Measurements from ENCODE around the gene FAM227B.
"Not testable (repeated sequence)": the region's sequence is repeated elsewhere in the genome, so short reads cannot be mapped to it uniquely, and the experiment has no call there.

The FAM227B gene

DNA sequence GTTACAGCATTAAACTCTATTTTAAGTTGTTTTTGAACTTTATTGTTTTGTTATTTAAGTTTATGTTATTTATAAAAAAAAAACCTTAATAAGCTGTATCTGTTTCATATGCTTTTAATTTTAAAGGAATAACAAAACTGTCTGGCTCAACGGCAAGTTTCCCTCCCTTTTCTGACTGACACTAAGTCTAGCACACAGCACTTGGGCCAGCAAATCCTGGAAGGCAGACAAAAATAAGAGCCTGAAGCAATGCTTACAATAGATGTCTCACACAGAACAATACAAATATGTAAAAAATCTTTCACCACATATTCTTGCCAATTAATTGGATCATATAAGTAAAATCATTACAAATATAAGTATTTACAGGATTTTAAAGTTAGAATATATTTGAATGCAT lies 135.2 kb downstream of the FAM227B start:
- DNase-seq = not testable (repeated sequence)

DNA sequence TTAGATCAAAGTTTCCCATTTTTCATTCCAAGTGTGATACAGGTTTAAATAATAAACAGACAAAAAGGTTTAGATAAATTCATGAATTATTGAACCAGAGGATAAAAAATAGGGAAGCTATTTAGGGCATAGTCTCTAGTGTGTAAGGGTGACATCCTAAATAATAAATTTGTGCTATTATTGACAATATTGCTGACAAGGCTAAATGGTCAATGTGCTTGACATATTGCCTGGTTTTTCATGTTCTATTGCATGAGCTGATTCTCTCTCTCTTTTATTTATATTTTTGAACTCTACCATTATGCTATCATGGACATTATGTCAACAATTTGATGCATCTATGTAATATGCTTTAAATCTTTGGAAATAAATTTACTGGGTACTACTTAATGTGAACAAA lies 141.6 kb downstream of the FAM227B start:
- not testable (repeated sequence) for DNase-seq

DNA sequence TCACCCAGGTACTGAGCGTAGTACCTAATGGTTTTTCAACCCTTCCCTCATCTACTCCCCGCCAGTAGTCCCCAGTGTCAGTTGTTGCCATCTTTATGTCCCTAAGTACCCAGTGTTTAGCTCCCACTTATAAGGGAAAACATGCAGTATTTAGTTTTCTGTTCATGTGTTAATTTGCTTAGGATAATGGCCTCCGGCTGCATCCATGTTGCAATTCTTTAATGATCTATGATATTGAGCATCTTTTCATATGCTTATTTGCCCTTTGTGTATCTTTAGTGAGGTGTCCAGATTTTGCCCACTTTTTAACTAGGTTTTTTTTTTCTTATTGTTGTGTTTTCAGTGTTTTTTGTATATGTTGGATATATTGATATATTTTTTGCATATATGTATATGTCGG lies 142.6 kb downstream of the FAM227B start:
- DNase-seq = not testable (repeated sequence)

DNA sequence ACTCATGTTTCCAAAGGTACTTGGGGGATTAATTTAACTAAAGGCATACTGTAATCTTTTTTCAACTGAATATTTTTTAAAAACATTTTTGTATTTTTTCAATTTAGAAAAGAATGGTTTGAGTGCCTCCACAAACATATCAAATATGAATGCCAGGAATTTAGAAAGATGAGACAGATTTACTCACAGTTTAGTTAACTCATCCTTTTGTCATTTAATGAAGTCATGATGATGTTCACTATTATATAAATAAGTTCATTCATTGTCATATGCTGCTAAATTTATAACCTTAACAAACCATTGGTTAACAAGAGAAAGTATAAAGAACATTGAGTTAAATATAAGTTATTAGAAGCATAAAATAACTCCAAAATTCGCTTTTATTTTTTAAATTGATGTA lies 147.6 kb downstream of the FAM227B start:
- no peak for DNase-seq

DNA sequence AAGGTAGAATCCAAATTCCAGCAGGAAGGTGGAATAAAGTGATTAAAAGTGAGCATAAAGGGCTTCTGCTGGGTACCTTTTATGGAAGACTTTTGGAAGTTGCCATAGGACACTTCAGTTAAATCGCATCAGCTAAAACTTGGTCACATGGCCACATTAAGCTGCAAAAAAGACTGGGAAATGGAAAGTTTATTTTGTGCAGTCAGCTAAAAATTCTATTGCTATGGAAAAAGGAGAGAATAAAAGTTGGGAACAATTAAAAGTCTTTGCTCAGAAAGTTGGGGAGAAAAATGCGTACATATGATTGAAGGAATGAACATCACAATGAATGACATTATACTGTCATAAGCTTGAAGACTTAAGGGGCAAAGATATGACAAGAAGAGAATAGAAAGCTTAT lies 148.3 kb downstream of the FAM227B start:
- DNase-seq = no peak

DNA sequence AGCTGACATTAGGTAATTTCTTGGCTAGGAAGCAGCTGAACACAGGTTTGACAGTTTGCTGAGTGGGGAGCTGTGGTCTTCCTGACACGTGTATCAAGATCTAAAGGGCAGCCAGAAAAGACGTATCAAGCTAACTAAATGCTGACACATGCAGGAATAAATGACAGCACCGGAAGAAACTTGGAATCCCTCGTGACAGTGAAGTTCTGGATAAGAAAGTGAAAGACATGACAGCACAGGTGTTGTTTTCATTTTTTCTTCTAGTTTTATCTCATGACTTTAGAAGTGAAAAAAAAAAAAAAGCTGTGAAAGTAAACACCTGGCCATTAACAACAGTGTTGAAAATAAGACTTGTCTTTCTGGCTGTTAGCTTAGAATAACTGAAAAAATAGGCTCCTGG lies 148.9 kb downstream of the FAM227B start:
- no peak for DNase-seq

DNA sequence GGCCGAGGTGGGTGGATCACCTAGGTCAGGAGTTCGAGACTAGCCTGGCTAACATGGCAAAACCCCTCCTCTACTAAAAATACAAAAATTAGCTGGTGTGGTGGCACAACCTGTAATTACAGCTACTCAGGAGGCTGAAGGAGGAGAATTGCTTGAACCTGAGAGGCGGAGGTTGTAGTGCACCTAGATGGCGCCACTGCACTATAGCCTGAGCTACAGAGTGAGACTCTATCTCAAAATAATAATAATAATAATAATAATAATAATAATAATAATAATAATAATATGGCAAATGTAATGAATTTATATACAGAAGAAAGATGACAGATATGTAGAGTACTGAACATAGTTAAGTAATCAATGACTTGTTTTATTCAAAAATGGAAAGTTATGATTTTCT lies 149.4 kb downstream of the FAM227B start:
- not testable (repeated sequence) for DNase-seq

DNA sequence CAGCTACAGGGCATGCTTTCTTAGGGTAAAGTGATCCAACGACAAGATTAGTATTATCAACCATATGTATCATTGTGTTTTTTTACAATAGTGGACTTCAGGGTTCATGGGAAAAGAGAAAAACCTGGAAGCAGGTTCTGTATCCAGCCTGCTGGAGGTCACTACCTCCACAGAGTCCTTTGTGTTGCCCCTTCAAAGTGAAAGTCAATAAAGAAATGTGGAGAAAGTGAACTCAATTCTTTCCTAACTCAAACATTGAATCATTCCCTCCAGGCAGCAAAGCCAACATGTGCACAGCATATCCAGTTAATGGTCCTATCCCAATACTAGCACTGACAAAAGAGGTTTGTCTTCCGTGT lies 152.2 kb downstream of the FAM227B start:
- no peak for DNase-seq

DNA sequence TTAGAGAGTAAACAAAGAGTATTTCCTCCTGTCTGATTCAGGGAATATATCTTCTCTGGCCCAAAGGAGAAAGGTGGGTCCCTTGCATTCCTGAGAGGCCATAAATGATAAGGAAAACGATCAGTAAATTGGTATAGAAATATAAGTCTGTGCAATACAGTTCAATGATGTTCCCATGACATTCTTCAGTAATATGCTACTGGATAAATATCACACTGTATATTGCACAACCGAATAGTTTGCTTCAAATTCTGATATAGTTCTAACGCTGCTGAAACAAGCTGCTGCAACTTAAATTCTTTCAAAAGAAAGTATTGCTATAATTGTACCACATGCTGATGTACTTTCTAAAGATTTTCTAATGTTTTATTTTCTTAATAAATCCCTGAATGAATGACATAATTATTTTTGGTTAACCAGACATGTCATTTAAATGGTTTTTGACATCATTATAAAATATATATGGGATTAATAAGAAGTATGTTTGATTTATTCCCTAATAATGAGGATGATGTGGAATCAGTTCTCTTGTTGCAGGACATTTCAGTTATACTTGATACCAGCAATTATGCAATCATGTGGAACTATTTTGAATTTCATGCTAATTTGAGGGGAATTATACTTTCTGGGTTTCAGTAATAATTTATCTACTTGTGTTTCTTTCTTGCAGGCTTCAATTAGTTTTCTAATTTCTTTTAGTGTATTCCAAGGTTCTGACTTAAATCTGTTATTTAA lies 152.7 kb downstream of the FAM227B start:
- no peak for DNase-seq

DNA sequence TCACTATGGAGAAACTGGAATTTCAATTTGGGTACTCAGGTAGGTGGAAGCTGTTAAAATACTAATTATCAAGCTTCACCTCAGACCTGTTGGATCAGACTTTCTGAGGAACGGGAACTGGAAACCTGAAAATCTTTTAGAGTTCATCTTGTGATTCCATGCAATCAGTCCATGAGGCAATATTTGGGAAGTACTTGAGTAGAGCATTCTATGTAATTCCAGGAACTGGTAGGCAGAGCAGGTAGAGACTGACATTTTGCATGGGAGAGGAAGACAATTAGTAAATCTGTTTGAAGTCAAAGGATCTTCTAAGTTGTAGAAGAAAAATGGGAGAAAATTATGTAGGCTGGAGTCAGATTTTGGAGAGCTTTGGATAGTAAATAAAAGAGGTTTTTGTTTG lies 154.5 kb downstream of the FAM227B start:
- no peak for DNase-seq

DNA sequence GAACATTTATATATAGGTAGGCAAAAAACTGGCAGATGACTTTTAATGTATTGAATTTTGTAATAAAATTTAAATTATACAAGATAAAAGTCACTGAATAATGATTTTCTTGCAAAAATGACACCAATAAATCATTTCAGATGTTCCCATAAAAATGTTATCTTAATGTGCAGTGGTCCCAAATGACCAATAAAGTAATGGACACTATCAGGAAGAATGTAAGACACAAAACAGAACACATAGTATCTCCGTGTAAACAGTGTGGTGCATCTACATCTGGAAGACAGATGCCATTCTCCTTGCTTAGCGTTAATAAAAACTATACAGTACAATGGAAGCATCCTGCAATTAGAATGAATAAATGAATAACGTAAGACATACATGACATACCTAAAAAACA lies 156.1 kb downstream of the FAM227B start:
- DNase-seq = no peak

DNA sequence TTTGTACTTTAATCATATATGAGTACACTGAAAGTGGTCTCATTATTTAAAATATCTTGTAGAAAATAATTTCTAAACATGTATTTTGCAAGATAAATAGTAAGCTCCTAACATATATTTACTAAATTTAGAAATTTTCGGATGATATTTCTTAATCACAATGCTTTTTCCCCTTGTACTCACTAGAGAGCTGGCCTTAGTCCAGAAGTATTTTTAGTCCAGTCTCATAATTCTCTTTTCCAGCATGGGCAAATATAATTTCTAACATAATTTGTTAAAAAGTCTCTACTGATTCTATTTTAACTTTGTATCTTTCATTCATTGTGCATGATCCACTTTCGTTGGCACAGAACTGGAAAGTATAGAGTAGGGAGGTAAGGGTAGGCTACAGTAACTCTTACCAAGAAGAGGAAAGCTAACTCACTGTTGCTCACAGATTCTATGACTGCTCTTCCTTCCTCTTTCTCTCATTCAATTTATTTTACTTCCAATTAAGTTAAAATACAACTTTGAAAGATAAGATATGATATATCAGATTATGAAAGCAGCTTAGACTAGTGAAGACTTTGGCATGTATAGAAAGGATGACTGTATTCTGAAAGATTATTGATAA lies 158.3 kb downstream of the FAM227B start:
- no peak for DNase-seq

DNA sequence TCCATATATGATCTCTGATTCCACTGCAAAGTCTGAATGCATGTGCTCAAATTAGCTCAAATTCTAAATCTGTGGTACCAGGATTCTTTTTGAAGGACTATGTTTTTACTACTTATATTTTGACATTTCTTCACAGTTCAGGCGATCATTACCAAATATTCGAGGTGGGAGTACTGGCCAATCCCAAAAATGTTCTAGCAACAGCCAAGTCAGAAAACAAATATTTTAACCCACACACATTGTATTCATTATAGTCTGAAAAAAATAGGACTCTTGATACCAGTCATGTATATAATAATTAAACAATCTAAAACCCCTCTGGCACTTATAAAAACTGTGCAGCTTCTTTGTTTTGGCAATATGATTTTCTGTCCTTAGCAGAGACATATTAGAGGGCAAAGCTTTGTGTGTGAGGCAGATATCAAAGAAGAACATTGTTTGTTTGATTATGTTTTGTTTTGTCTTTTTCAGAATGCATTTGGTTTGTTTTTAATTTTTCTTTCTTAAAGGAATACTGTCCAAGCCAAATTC lies 160.1 kb downstream of the FAM227B start:
- DNase-seq = no peak

DNA sequence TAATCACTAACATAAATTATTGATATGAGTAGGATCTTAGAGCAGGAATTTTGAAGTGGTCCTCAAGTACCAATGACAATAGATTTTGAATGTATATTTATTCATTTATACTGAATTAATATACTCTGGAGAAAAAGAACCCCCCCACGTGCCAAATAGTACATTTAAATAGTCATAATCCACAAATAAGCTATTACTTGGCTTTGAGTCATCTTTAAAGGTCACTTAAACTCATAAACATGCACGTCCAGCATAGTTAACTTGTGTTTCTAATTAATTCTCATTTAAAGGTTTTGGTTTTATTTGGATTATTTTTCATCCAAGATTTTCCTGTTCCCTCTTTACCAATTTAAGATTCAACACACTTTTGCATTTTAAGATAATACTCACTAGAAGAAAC lies 162.5 kb downstream of the FAM227B start:
- no peak for DNase-seq

DNA sequence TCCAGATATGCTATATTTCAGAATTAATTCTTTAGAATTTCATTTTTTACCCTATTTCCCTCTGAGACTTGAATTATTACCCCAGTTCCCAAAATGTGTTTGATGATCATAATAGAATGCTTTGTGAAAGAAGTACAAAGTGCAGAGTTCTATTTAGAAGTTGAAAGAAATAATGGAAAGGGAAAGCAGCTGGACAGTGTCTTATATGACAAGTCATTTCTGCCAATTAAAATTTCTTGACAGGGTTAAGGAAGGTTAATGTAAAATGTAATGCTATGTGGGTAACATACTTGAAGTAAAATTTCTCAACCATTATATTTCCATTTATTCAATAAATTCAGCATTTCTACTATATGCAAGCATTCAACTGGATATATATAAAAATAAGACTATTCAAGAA lies 164.5 kb downstream of the FAM227B start:
- no peak for DNase-seq

DNA sequence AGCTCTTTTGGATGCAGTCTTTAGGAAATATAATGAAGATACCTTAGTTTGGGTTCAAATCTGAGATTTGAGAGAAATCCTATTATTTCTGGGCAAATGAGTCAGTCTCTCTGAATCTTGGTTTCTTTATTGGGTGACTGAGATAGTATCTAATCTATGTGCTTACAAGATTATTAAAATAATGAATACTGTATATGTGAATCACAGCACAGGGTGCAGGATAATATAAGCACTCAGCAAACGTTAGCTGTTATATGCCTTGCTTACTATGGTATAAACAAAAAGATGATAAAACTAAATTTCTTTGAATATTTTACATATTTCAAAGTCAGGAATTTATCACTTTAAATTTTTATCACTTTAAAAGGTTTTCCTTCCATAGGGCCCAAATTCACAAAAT lies 168.0 kb downstream of the FAM227B start:
- DNase-seq = no peak

DNA sequence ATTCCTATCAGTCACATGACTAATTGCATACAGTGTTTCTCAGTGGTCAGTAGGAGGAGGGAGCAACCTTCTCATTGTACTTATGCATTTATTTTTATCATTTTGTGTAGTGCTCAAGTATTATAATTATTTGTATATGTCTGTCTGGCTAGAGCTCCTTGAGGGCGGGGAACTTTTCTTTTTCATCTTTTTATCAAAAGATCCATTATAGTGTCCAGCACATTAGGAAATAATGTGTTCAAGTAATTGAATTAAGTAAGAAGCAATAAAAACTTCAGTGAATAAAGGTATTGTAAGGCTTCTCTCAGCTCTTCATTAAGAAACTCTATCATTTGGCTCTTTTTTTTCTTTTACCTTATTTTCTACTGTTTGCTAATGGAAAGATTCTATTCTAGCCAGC lies 178.8 kb downstream of the FAM227B start:
- DNase-seq = no peak

DNA sequence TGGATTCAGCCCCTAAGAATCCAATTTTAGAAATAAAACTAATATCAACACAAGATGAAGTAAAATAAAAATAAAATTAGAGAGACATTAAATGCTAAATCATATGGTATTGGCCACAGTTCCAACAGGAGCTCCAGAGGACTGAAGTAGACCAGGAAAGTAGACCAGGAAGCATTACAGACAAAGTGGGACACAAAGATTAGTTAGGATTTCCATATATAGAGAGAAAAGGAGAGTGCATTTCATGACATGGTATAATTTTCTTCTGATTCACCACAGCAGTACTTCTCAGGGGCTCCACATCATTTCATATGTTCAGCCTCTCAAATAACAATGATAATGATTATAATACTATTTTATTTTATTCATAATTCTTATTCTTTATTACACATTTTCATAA lies 179.3 kb downstream of the FAM227B start:
- DNase-seq = no peak

DNA sequence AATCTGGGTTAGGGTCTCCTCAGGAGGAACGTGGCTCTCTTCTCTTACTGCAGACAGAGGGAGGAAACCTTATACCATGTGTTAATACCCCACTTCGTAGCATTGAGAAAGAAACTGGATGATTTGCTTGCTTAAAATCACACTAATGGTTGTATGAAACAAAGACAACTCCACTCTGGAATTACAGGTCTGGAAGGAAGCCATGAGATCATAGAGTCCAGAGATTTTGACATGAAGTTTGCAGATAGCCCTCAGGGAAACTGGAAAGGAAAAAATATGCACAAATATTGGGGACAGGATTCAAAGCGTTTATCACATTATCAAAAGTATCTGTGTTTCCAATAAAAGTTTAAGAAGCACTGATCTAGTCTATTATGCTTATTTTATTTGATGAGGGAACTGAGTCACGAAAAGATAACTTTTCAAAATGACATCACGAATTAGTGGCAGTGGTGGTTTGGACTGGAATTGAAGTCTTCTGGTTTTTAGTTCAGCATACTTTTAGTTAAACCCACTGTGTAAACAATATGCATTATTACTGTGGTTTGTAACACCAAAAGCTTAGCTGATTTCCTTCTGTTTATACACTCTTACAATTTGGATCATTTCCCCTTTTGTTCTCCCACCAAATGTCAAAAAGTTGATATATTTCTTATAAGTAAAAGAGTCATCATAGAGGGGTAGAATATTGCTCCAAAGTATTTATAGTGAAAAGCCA lies 180.8 kb downstream of the FAM227B start:
- DNase-seq = no peak

DNA sequence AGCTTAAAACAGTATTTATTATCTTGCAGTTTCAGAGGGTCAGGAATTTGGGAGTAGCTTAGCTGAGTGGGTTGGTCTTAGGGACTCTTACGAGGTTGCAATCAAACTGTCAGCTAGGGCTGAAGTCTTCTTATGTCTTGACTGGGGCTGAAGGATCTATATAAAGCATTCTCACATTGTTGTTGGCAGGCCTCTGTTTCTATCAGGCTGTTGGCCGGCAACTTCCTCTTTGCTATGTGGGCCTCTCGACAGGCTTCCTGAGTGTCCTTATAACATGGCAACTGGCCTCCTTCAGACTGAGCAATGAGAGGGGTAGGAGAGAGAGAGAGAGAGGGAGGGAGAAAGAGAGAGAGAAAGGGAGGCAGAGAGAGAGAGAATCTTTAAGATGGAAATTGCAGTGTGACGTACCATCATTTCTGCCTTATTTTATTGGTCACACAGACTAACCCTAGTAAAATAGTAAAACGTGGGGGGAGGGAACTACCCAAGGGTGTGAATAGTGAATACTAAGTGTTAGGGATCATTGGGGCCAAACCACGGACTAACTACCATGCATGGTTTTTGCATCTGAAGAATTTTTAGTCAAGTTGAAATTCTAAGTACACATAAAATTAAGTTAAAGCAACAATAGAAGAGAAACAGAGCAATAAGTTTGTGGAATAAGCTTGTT lies 181.5 kb downstream of the FAM227B start:
- DNase-seq = no peak

DNA sequence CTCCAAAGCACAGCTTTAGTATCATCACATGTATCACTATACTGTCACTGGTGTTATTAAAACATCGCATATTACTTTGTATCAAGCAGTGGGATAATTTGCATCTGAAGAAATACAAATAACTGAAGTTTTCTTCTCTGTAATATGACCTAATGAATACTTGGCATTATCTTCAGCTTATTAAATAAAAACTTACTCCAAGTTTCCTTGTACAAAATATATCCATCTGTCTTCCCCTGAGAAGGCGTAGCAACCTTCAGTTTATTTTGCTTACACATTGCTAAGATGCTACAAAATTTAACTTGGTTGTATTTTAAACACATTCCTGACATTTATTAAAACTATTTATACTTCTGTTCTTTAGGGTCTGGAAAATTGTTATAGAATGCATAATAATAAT lies 183.9 kb downstream of the FAM227B start:
- DNase-seq = no peak

DNA sequence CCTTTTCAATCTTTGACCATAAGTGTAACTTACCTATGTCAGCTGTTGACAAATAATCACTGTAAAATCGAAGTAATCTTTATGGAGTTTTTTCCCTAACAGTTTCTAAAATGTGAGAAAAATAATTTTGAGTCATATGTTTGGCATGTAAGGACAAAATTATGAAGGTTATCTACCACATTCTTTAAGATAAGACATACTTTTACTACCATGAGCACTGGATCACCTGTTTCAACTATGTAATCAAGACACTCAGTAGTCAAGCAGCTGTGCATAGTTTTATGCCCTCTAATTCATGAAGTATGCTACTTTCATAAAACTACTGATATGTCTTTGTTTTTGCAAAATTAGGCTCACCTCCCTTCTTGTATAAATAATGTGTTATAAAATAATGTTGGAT lies 185.4 kb downstream of the FAM227B start:
- DNase-seq = no peak

DNA sequence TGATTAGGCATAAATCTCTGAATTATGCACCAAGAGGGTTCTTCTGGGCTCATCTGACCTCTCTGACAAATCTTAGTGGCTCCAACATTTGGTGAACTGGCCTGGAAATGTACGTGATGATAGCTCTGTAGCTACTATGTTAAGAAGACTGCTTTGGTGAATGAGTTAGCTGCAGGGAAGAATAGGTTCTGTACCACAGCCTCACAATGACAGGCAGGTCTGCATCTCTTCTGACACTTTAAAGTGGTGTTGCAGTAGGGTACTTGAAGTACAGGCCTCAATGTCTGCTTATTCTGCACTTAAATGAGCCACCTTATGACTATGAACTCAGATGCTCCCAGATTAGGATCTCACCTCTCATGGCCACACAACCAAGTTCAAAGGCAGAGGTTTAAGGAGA lies 190.6 kb downstream of the FAM227B start:
- no peak for DNase-seq

All from T1000 (cell line).